OCI-LY7 (cell line): ENCODE measurements around the gene ZNF827. TPM values are rescaled to one million over a fixed set of nuclear protein-coding genes. Genes with fewer than 3 reads are reported as not detected.

ENCODE experiments used
- BruUV-seq: library from RNA; stranded (reverse); fragments of 400-500 nt; replicated peaks from 2 replicates; lab custom pipeline; 2021; lab: Mats Ljungman, UMichigan
- CTCF ChIA-PET: fragments of 300-600 bp; sonication (Branson Sonifier 250); formaldehyde crosslinking; loops from one replicate; lab custom pipeline; 2022; ENCODE audit warnings: antibody characterized with exemption; ENCODE audit not compliant: unreplicated experiment; lab: Charles Lee
- POLR2A ChIA-PET: fragments of 300-600 bp; sonication (Branson Sonifier 250); formaldehyde crosslinking; loops from one replicate; lab custom pipeline; 2022; ENCODE audit warnings: antibody characterized with exemption; lab: Charles Lee
- DNase-seq: peaks from one replicate; pipeline ENCODE4 v3.0.0-alpha.2; 2015; ENCODE audit warnings: low spot score
- H2AFZ ChIP-seq: fragments of 200-600 bp; sonication (generic), shearing (Covaris generic); 2 replicates; pipeline ENCODE4 v1.6.1; 2014; ENCODE audit warnings: mild to moderate bottlenecking, antibody characterized with exemption, low read length, moderate library complexity
- H3K27ac ChIP-seq: fragments of 200-600 bp; sonication (generic); 2 replicates; pipeline ENCODE4 v1.5.1; 2014; ENCODE audit warnings: mixed run types, low read depth, mild to moderate bottlenecking, moderate library complexity, low read length, inconsistent platforms; ENCODE audit not compliant: poor library complexity, severe bottlenecking
- H3K36me3 ChIP-seq: fragments of 200-600 bp; sonication (generic); 2 replicates; pipeline ENCODE4 v1.6.1; 2014; ENCODE audit warnings: mild to moderate bottlenecking, antibody characterized with exemption, low read length, moderate library complexity, mixed read lengths; ENCODE audit not compliant: insufficient read depth
- H3K4me1 ChIP-seq: fragments of 200-600 bp; sonication (generic); 2 replicates; pipeline ENCODE4 v1.5.1; 2014; ENCODE audit warnings: mild to moderate bottlenecking, low read length; ENCODE audit not compliant: insufficient read depth, poor library complexity, severe bottlenecking
- H3K4me2 ChIP-seq: fragments of 200-600 bp; sonication (generic); 2 replicates; pipeline ENCODE4 v1.6.1; 2014; ENCODE audit warnings: mild to moderate bottlenecking, low read length
- H3K4me3 ChIP-seq: fragments of 200-600 bp; sonication (generic); 2 replicates; pipeline ENCODE4 v1.5.1; 2014; ENCODE audit warnings: mild to moderate bottlenecking, low read depth, low read length; ENCODE audit not compliant: poor library complexity, severe bottlenecking
- H3K79me2 ChIP-seq: fragments of 200-600 bp; sonication (generic); 2 replicates; pipeline ENCODE4 v1.6.1; 2016; ENCODE audit warnings: low read depth, mild to moderate bottlenecking, low read length, moderate library complexity, mixed read lengths; ENCODE audit not compliant: insufficient read depth
- H3K9me2 ChIP-seq: fragments of 200-600 bp; sonication (generic); 2 replicates; pipeline ENCODE4 v1.6.1; 2016; ENCODE audit warnings: mild to moderate bottlenecking, low read length, mixed read lengths; ENCODE audit not compliant: insufficient read depth
- H3K9me3 ChIP-seq: fragments of 200-600 bp; sonication (generic); 2 replicates; pipeline ENCODE4 v1.6.1; 2014; ENCODE audit warnings: mild to moderate bottlenecking, mixed run types, low read length, mixed read lengths
- H4K20me1 ChIP-seq: fragments of 200-600 bp; sonication (generic); 2 replicates; pipeline ENCODE4 v1.6.1; 2014; ENCODE audit warnings: mild to moderate bottlenecking, antibody characterized with exemption, low read length, moderate library complexity, mixed read lengths; ENCODE audit not compliant: insufficient read depth
- EZH2phosphoT487 ChIP-seq: fragments of 200-600 bp; sonication (generic); IDR thresholded peaks from 2 replicates; pipeline ENCODE4 v1.6.1; 2018; ENCODE audit warnings: low read depth, borderline replicate concordance, mild to moderate bottlenecking, mixed run types, antibody characterized with exemption, low read length, moderate library complexity, mixed read lengths
- intact Hi-C: fragments of 100-400 bp; cut with micrococcal nuclease; formaldehyde crosslinking; loops from one replicate; pipeline ENCODE4 v1.10.0; 2022; ENCODE audit not compliant: unreplicated experiment
- total RNA-seq, 2 experiments: library from RNA; depleted of rRNA in 1 of 2; stranded (reverse); fragments of >200 nt in 1 of 2; shearing (Covaris generic) in 1 of 2; gene quantifications; 2 replicates each; pipeline ENCODE4 v1.2.3, GENCODE V29; 2014 to 2022
- TF ChIP-seq, protein P1 (sequence below): fragments of 200-600 bp; sonication (generic); conservative IDR thresholded peaks from 2 replicates; pipeline ENCODE4 v1.5.1; 2014; ENCODE audit warnings: mild to moderate bottlenecking, antibody characterized with exemption, low read length, moderate library complexity, mixed read lengths

Gene ZNF827
- total RNA-seq, 2 experiments from 2014 or later, result 15.1 to 42.9 TPM

DNA sequence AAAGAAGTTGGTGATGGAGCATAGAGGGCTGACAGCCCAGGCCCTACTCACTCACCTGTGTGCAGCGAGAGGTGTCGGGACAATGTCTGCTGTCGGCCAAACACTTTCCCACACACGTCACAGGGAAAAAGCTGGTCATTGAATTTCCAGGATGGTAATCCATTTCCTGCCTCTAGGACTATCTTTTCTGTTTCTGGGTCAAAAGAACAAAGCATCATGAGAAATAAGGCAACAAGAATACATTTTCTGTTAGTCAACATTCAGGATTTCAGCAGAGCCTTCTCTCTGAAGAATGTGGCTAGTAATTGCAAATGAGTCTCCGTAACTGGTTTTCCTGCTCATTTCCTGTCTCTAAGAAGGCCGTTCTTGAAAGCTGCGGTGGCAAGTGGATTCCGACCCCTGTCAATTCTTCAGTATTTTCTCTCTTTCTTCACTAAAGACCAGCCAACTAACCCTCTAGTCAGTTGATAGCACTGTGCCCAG lies 159.3 kb downstream of the ZNF827 start:
- no TSS peak for BruUV-seq
- peaks cover 74% of the 10 kb centered on the region for H3K36me3 ChIP-seq
- no peak overlapping the region for H3K4me3 ChIP-seq
- intact Hi-C loops, result no loop called here
- H3K27ac ChIP-seq, result no peak overlapping the region
- H3K79me2 ChIP-seq, result no peaks in the 10 kb centered on the region
- ChIA-PET POLR2A (interaction anchor here (0.7 kb wide), 1 partner anchor 17 kb away, joined by 4 read pairs; no protein-coding TSS in a partner anchor), CTCF (no interaction called here)
- no peaks in the 10 kb centered on the region for H4K20me1 ChIP-seq
- no peaks in the 10 kb centered on the region for H3K9me2 ChIP-seq
- H3K4me2 ChIP-seq, result no peak overlapping the region
- H3K4me1 ChIP-seq, result no peaks in the 10 kb centered on the region
- H3K9me3 ChIP-seq, result no peaks in the 10 kb centered on the region
- no peak overlapping the region for H2AFZ ChIP-seq
- TF ChIP-seq, protein P1, sequence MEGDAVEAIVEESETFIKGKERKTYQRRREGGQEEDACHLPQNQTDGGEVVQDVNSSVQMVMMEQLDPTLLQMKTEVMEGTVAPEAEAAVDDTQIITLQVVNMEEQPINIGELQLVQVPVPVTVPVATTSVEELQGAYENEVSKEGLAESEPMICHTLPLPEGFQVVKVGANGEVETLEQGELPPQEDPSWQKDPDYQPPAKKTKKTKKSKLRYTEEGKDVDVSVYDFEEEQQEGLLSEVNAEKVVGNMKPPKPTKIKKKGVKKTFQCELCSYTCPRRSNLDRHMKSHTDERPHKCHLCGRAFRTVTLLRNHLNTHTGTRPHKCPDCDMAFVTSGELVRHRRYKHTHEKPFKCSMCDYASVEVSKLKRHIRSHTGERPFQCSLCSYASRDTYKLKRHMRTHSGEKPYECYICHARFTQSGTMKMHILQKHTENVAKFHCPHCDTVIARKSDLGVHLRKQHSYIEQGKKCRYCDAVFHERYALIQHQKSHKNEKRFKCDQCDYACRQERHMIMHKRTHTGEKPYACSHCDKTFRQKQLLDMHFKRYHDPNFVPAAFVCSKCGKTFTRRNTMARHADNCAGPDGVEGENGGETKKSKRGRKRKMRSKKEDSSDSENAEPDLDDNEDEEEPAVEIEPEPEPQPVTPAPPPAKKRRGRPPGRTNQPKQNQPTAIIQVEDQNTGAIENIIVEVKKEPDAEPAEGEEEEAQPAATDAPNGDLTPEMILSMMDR, result no peak
- no peak for TF ChIP-seq EZH2phosphoT487
- DNase-seq, result no peak

DNA sequence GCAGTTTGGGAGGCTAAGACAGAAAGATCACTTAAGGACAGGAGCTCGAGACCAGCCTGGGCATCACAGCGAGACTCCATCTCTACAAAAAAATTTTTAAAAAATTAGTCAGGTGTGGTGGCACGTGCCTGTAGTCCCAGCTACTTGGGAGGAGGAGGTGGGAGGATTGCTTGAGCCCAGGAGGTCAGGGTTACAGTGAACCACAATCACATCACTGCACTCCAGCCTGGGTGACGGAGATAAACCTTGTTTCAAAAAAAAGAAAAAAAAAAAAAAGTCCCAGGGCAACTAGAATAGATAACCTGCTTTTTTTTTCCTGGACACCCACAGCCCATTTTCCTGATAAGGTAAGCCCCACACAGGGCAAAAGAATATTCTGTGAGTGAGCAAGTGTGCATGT lies 162.4 kb downstream of the ZNF827 start:
- Histone ChIP-seq H3K9me2 (no peaks in the 10 kb centered on the region), H3K9me3 (no peaks in the 10 kb centered on the region), H4K20me1 (no peaks in the 10 kb centered on the region), H3K27ac (no peak overlapping the region), H2AFZ (no peak overlapping the region), H3K79me2 (no peaks in the 10 kb centered on the region), H3K36me3 (peaks cover 83% of the 10 kb centered on the region), H3K4me2 (no peak overlapping the region), H3K4me3 (no peak overlapping the region), H3K4me1 (no peaks in the 10 kb centered on the region)
- no TSS peak for BruUV-seq
- CTCF ChIA-PET, result no interaction called here
- TF ChIP-seq EZH2phosphoT487, result no peak
- TF ChIP-seq, protein P1, result no peak
- intact Hi-C loops, result no loop called here
- no peak for DNase-seq
- POLR2A ChIA-PET, result interaction anchor here (0.7 kb wide), 1 partner anchor 346 kb away, joined by 3 read pairs; no protein-coding TSS in a partner anchor

DNA sequence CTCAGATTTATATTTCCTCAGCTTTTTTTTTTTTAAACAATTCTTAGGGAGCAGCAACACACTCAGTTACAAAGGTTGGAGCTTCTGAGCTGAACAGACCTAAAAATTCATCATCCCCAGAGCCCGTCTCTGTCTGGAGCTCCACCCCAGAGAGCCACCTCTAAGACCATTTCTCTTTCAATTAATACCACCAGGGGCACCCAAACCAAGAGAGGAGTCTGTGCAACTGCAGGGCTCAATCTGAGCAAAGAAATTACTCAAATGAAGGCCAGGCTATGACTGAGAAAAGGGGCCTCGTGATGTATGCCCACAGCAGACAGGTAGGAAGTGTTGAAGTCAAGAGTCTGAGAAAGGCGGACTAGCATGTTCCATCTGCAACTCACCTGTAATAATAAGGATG lies 163.2 kb downstream of the ZNF827 start:
- Histone ChIP-seq H3K36me3 (peaks cover 89% of the 10 kb centered on the region), H3K9me2 (no peaks in the 10 kb centered on the region), H3K79me2 (no peaks in the 10 kb centered on the region), H3K27ac (no peak overlapping the region), H3K4me2 (no peak overlapping the region), H3K4me1 (no peaks in the 10 kb centered on the region), H3K4me3 (no peak overlapping the region), H4K20me1 (no peaks in the 10 kb centered on the region), H2AFZ (no peak overlapping the region), H3K9me3 (no peaks in the 10 kb centered on the region)
- POLR2A ChIA-PET, result interaction anchor here (0.6 kb wide), 1 partner anchor 301 kb away, joined by 3 read pairs; no protein-coding TSS in a partner anchor
- CTCF ChIA-PET, result no interaction called here
- intact Hi-C loops, result no loop called here
- no peak for DNase-seq
- BruUV-seq, result no TSS peak
- TF ChIP-seq EZH2phosphoT487, result no peak
- TF ChIP-seq, protein P1, result 0 out of 2 replicates have a peak, but pooled peaks have one; percentile 14
